Right renal pelvis (tissue), 4 donors: ENCODE data around the gene LUZP4. TPM values are rescaled to one million over a fixed set of nuclear protein-coding genes. Genes with fewer than 3 reads are reported as not detected.
A peak's percentile ranks its signal among the peaks of the same experiment; 100 is the strongest.
"Not testable (repeated sequence)": the region's sequence is repeated elsewhere in the genome, so short reads cannot be mapped to it uniquely, and the experiment has no call there.

ENCODE experiments used
- DNase-seq, 4 donors: peaks; one replicate each; pipeline ENCODE4 v3.0.0-alpha.2; 2013; ENCODE audit warnings: low read depth in 4 of 4, low spot score in 3 of 4, missing footprints in 1 of 4
- polyA plus RNA-seq, 4 donors: library from polyadenylated mRNA; unstranded; fragments of 120-200 nt; gene quantifications; one replicate each; pipeline ENCODE4 v1.2.1, GENCODE V29; 2013; ENCODE audit not compliant: insufficient read length in 4 of 4

Gene LUZP4
- polyA plus RNA-seq, result not detected

GRCh38 chrX:115289465-115289864 lies at the start of gene LUZP4:
Gene LUZP4, plus strand, starts transcription at chrX:115289715. Its CDS starts 45 bp downstream, at chrX:115289760.
- DNase-seq, result no peak

- no peak for DNase-seq
Measured at GRCh38 chrX:115251458-115252233, 37.9 kb upstream of the LUZP4 start.

GRCh38 chrX:115255003-115255402 lies 34.5 kb upstream of the LUZP4 start:
- no peak for DNase-seq

GRCh38 chrX:115257711-115258110 lies 31.8 kb upstream of the LUZP4 start:
- no peak for DNase-seq

GRCh38 chrX:115259238-115259875 lies 30.2 kb upstream of the LUZP4 start:
- no peak for DNase-seq

GRCh38 chrX:115260330-115260729 lies 29.2 kb upstream of the LUZP4 start:
- no peak for DNase-seq

GRCh38 chrX:115261148-115261547 lies 28.4 kb upstream of the LUZP4 start:
- no peak for DNase-seq

- no peak for DNase-seq
Measured at GRCh38 chrX:115264009-115264408, 25.5 kb upstream of the LUZP4 start.

- DNase-seq, result no peak
Measured at GRCh38 chrX:115266300-115266699, 23.2 kb upstream of the LUZP4 start.

GRCh38 chrX:115268421-115268820 lies 21.1 kb upstream of the LUZP4 start:
- DNase-seq, result no peak

- DNase-seq, result no peak
Measured at GRCh38 chrX:115269051-115269683, 20.3 kb upstream of the LUZP4 start.

- no peak for DNase-seq
Measured at GRCh38 chrX:115284877-115285276, 4.6 kb upstream of the LUZP4 start.

GRCh38 chrX:115297189-115297588 lies 7.7 kb downstream of the LUZP4 start:
- no peak for DNase-seq

GRCh38 chrX:115311139-115311538 lies 21.6 kb downstream of the LUZP4 start:
- no peak for DNase-seq

- peak in 1 of 4 donors; percentile 12 for DNase-seq
Measured at GRCh38 chrX:115311601-115312001, 22.1 kb downstream of the LUZP4 start.

- no peak for DNase-seq
Measured at GRCh38 chrX:115318139-115318538, 28.6 kb downstream of the LUZP4 start.

GRCh38 chrX:115322375-115322774 lies 32.9 kb downstream of the LUZP4 start:
- DNase-seq, result no peak

GRCh38 chrX:115324194-115324593 lies 34.7 kb downstream of the LUZP4 start:
- no peak for DNase-seq

GRCh38 chrX:115329282-115329681 lies 39.8 kb downstream of the LUZP4 start:
- not testable (repeated sequence) for DNase-seq

GRCh38 chrX:115330498-115331168 lies 41.1 kb downstream of the LUZP4 start:
- DNase-seq, result peak in 3 of 4 donors; percentile 44 to 50 (median 46)

- no peak for DNase-seq
Measured at GRCh38 chrX:115332832-115333231, 43.3 kb downstream of the LUZP4 start.
